HL-60 (cell line): ENCODE measurements around the gene FANCC.

Source experiments
- TF ChIP-seq, protein P1 (sequence below): IDR thresholded peaks from one replicate; pipeline ENCODE4 v1.5.1; 2011; ENCODE audit warnings: low read length, control low read depth, inconsistent platforms; ENCODE audit not compliant: insufficient read depth
- TF ChIP-seq, protein P2 (sequence below): IDR thresholded peaks from 2 replicates; pipeline ENCODE4 v1.6.1; 2012; ENCODE audit warnings: low read depth; ENCODE audit not compliant: insufficient replicate concordance

DNA sequence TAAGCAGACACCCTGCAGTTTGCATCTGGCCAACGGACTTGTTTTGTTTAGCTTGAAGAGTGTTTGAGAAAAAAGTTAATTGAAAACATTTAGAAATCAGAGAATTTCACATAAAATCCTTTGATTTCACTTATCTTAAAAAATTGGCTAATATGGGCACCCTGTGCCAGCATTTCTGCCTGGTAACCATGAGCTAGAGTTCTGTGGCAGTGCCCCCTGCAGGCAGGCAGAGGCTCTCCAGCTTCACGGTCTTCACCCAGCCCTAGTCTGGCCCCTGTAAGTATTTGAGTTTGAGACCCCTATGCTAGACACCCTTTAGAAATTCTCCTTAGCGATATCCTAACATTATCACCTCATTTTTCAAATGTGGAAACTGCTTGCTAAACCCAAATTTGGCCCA is 18.8 kb upstream of the FANCC start:
- TF ChIP-seq, protein P1, sequence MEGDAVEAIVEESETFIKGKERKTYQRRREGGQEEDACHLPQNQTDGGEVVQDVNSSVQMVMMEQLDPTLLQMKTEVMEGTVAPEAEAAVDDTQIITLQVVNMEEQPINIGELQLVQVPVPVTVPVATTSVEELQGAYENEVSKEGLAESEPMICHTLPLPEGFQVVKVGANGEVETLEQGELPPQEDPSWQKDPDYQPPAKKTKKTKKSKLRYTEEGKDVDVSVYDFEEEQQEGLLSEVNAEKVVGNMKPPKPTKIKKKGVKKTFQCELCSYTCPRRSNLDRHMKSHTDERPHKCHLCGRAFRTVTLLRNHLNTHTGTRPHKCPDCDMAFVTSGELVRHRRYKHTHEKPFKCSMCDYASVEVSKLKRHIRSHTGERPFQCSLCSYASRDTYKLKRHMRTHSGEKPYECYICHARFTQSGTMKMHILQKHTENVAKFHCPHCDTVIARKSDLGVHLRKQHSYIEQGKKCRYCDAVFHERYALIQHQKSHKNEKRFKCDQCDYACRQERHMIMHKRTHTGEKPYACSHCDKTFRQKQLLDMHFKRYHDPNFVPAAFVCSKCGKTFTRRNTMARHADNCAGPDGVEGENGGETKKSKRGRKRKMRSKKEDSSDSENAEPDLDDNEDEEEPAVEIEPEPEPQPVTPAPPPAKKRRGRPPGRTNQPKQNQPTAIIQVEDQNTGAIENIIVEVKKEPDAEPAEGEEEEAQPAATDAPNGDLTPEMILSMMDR: no peak
- TF ChIP-seq, protein P2, sequence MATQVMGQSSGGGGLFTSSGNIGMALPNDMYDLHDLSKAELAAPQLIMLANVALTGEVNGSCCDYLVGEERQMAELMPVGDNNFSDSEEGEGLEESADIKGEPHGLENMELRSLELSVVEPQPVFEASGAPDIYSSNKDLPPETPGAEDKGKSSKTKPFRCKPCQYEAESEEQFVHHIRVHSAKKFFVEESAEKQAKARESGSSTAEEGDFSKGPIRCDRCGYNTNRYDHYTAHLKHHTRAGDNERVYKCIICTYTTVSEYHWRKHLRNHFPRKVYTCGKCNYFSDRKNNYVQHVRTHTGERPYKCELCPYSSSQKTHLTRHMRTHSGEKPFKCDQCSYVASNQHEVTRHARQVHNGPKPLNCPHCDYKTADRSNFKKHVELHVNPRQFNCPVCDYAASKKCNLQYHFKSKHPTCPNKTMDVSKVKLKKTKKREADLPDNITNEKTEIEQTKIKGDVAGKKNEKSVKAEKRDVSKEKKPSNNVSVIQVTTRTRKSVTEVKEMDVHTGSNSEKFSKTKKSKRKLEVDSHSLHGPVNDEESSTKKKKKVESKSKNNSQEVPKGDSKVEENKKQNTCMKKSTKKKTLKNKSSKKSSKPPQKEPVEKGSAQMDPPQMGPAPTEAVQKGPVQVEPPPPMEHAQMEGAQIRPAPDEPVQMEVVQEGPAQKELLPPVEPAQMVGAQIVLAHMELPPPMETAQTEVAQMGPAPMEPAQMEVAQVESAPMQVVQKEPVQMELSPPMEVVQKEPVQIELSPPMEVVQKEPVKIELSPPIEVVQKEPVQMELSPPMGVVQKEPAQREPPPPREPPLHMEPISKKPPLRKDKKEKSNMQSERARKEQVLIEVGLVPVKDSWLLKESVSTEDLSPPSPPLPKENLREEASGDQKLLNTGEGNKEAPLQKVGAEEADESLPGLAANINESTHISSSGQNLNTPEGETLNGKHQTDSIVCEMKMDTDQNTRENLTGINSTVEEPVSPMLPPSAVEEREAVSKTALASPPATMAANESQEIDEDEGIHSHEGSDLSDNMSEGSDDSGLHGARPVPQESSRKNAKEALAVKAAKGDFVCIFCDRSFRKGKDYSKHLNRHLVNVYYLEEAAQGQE: no peak
